ENCODE results near the gene P3H3. TPM values are rescaled to one million over a fixed set of nuclear protein-coding genes. Genes with fewer than 3 reads are reported as not detected.

Gene P3H3
- total and polyA plus RNA-seq, 2 of the 4 experiments (the other 2 are of a cell fraction): 27.8 to 83.9 TPM

GRCh38 chr12:6839482-6840201 lies 11.4 kb downstream of the P3H3 start:
- Histone ChIP-seq H3K9ac (ENCODE audit: low read depth, low read length) (no peak overlapping the region), H3K9me3 (ENCODE audit: control insufficient read depth, insufficient read depth, low read length) (no peaks in the 10 kb centered on the region), H3K27me3 (ENCODE audit: control insufficient read depth, insufficient read depth, low read length) (no peaks in the 10 kb centered on the region), H3K4me1 (ENCODE audit: control insufficient read depth, insufficient read depth, low read length) (no peaks in the 10 kb centered on the region), H4K20me1 (ENCODE audit: insufficient read depth, low read length) (peaks cover 3% of the 10 kb centered on the region), H2BK15ac (ENCODE audit: low read depth, low read length) (no peak overlapping the region), H4K8ac (ENCODE audit: low read depth in 2 of 2, low read length in 2 of 2) (no peak overlapping the region), H2BK20ac (ENCODE audit: low read depth, low read length) (no peak overlapping the region), H3K9me1 (ENCODE audit: insufficient read depth, low read length) (no peaks in the 10 kb centered on the region), H3K4me3 (ENCODE audit: insufficient read depth, low read depth, low read length) (no peak overlapping the region), H3K14ac (replicated peaks; ENCODE audit: low read depth, low read length) (no peak overlapping the region), H3K36me3 (ENCODE audit: control insufficient read depth, insufficient read depth, low read length) (peaks cover 67% of the 10 kb centered on the region), H3K79me1 (ENCODE audit: low read depth in 1 of 2, low read length in 2 of 2) (peaks cover 0 to 3% of the 10 kb centered on the region in 2 experiments; a peak in 2 of 4 replicates), H2BK120ac (ENCODE audit: low read depth, low read length) (no peak overlapping the region), H2AK9ac (replicated peaks; ENCODE audit: low read depth, low read length, poor library complexity) (peak overlapping the region; percentile 12), H3K18ac (ENCODE audit: low read depth, low read length) (no peak overlapping the region), H3K4ac (ENCODE audit: low read depth, low read length) (no peak overlapping the region), H3K27ac (ENCODE audit: insufficient read depth, low read length) (no peak overlapping the region), H4K91ac (ENCODE audit: insufficient read depth, low read depth, low read length) (no peak overlapping the region), H3K56ac (ENCODE audit: extremely low read depth, insufficient read depth, low read length) (no peak overlapping the region), H3K4me2 (ENCODE audit: low read depth, low read length) (no peak overlapping the region), H2AK5ac (ENCODE audit: low read depth, low read length) (no peak overlapping the region), H2AFZ (replicated peaks; ENCODE audit: low read length, poor library complexity) (no peak overlapping the region), H2BK5ac (ENCODE audit: low read depth, low read length, poor library complexity, severe bottlenecking) (no peak overlapping the region), H4K5ac (ENCODE audit: low read depth, low read length) (no peak overlapping the region), H3K23ac (ENCODE audit: low read depth, low read length) (no peak overlapping the region)
- dilution Hi-C loops (cut with HindIII; ENCODE audit: low sequenced_read_pairs, unreplicated experiment): no loop called here
- DNase-seq (no peak), ATAC-seq (ENCODE audit: low read depth) (no peak)
- in situ Hi-C loops (cut with MboI; ENCODE audit: low sequenced_read_pairs): no loop called here
- CTCF ChIA-PET: no interaction called here
- no peak for TF ChIP-seq CHD1 (IDR thresholded peaks at IDR 0.05; ENCODE audit: low read depth, low read length)
- TF ChIP-seq POLR2A (IDR thresholded peaks at IDR 0.05; ENCODE audit: low read depth, low read length): no peak
- TF ChIP-seq ELK1 (IDR thresholded peaks at IDR 0.05; ENCODE audit: borderline replicate concordance, low read depth, low read length): no peak
- POLR2A ChIA-PET (ENCODE audit: unreplicated experiment): no interaction called here
- WGBS, 2 experiments (ENCODE audit: extremely low coverage in 2 of 2, insufficient read length in 1 of 2): 80% methylated on average over 4 of the region's 10 CpGs; no CpG with 5 or more reads in 1 of the 2 experiments
- TSS peak; percentile 69 for BruUV-seq (replicated peaks)
- intact Hi-C loops (cut with micrococcal nuclease): no loop called here
